Natural killer cell treated with Interleukin-12 subunit alpha and Interleukin-12 subunit beta and Interleukin-15 and Interleukin-18, amount 100 ng/mL, for 72 hours (primary cell): ENCODE data around the gene USF2. TPM values are rescaled to one million over a fixed set of nuclear protein-coding genes. Genes with fewer than 3 reads are reported as not detected.
"Not testable (repeated sequence)": the region's sequence is repeated elsewhere in the genome, so short reads cannot be mapped to it uniquely, and the experiment has no call there.

Experiments
- ATAC-seq, 2 donors: fragments of 150-1000 bp; cut with Tn5 transposase in 1 of 2; sonication (Bioruptor Pico), chemical (Tn5 transposase) in 1 of 2; 2 replicates each; pipeline ENCODE4 v1.10.0; 2021
- DNase-seq: peaks from one replicate; pipeline ENCODE4 v3.0.0; 2022; ENCODE audit warnings: low spot score
- H3K27ac Mint-ChIP-seq, 2 donors: 1 replicate in 1 of 2; 2 replicates in 1 of 2; pipeline ENCODE4 v1.8.0; 2022; ENCODE audit warnings: mixed read lengths in 2 of 2, mild to moderate bottlenecking in 1 of 2, moderate library complexity in 1 of 2
- H3K27me3 Mint-ChIP-seq, 2 donors: 1 replicate in 1 of 2; 2 replicates in 1 of 2; pipeline ENCODE4 v1.8.0; 2022; ENCODE audit warnings: mixed read lengths in 2 of 2
- H3K36me3 Mint-ChIP-seq: one replicate; pipeline ENCODE4 v1.8.0; 2022; ENCODE audit warnings: mixed read lengths
- H3K4me1 Mint-ChIP-seq, 2 donors: 1 replicate in 1 of 2; 2 replicates in 1 of 2; pipeline ENCODE4 v1.8.0; 2022; ENCODE audit warnings: low read depth in 2 of 2, mixed read lengths in 2 of 2, mild to moderate bottlenecking in 1 of 2
- H3K4me3 Mint-ChIP-seq: one replicate; pipeline ENCODE4 v1.8.0; 2022; ENCODE audit warnings: mixed read lengths
- H3K9me3 Mint-ChIP-seq: 2 replicates; pipeline ENCODE4 v1.8.0; 2022; ENCODE audit warnings: mixed read lengths
- total RNA-seq, 2 donors: library from RNA; stranded (reverse); gene quantifications; one replicate each; pipeline ENCODE4 v1.2.3, GENCODE V29; 2022

Gene USF2
- total RNA-seq, 2 donors from 2014 or later, result 90.4 to 102 TPM

DNA sequence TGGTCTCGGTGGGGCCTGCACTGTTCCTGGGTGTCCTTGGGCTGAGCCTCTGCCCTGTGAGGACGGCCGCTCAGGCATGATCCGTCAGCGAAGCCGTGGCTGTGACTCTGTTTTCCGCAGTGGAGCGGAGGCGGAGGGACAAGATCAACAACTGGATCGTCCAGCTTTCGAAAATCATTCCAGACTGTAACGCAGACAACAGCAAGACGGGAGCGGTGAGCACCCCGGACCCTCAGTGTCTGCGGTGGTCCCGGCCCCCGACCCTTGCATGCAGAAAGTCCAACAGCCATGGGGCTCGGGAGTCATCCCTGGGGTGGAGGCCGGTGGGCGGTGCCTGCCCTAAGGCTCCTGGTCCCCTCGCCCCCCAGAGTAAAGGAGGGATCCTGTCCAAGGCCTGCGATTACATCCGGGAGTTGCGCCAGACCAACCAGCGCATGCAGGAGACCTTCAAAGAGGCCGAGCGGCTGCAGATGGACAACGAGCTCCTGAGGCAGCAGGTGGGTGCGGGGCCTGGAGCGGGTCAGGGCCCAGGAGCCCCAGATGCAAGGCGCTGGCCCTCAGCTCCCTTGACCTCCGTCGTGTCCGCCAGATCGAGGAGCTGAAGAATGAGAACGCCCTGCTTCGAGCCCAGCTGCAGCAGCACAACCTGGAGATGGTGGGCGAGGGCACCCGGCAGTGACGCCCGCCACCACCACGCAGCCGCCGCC lies 10.0 kb downstream of the USF2 start:
- DNase-seq (no peak), ATAC-seq (no peak)
- H3K27me3 Mint-ChIP-seq, result peaks cover 0 to 11% of the 10 kb centered on the region in 2 donors
- no peak overlapping the region for H3K4me3 Mint-ChIP-seq
- peaks cover 0 to 8% of the 10 kb centered on the region in 2 donors for H3K4me1 Mint-ChIP-seq
- H3K27ac Mint-ChIP-seq, result no peak overlapping the region
- no peaks in the 10 kb centered on the region for H3K9me3 Mint-ChIP-seq
- H3K36me3 Mint-ChIP-seq, result no peaks in the 10 kb centered on the region

DNA sequence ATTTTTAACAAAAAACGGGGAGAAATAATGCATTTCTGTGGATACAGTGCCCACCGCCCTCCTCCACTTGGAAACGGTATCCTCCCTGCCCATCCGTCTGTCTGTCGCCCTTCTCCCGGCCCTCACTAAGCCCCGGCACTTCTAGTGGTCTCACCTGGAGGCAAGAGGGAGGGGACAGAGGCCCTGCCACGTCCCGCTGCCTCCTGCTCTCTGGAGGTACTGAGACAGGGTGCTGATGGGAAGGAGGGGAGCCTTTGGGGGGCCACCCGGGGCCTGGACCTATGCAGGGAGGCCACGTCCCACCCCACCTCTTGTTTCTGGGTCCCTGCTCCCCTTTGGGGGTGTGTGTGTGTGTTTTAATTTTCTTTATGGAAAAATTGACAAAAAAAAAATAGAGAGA lies 10.6 kb downstream of the USF2 start:
- Mint-ChIP-seq H3K4me1 (peaks cover 0 to 8% of the 10 kb centered on the region in 2 donors), H3K4me3 (no peak overlapping the region), H3K36me3 (no peaks in the 10 kb centered on the region), H3K27ac (no peak overlapping the region), H3K9me3 (no peaks in the 10 kb centered on the region), H3K27me3 (peaks cover 0 to 13% of the 10 kb centered on the region in 2 donors)
- DNase-seq, result no peak
- no peak for ATAC-seq

DNA sequence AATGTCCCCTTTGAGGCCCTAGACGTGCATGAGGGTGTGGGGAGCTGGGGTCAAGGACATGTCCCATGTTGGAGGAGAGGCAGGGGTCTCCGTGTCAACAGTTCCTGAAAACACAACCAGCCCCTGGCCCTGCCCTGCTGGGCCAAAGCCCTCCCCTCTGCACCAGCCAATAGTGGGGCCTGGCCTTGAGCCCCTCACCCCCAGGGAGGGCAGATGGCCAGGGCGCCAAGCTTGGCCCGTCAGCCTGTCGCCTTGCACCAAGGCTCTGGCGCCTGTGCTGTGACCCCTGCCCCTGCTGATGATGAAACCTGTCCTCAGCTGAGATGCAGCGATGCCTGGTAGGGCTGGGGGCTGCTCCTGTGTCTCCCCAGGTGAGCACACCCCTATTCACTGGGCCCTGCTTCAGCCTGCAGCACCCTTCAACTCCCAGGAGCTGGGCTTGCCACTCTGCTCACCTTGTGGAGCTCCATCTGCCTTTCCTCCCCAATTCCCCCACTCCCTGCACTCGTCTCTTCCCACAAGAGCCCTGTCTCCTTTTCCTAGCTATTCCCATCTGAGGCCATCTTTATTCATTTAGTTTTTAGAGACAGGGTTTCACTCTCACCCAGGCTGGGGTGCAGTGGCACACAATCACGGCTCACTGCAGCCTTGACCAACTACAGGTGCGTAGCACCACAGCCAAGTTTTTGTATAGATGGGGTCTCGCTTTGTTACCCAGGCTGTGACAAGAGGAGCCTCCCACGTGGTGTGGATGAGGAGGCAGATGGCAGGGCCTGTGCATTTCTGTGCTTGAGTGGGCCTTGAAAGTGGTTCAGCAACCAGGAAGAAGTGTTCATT lies 11.4 kb downstream of the USF2 start:
- Mint-ChIP-seq H3K36me3 (no peaks in the 10 kb centered on the region), H3K27ac (no peak overlapping the region), H3K4me1 (peaks cover 0 to 8% of the 10 kb centered on the region in 2 donors), H3K4me3 (no peak overlapping the region), H3K27me3 (peaks cover 0 to 14% of the 10 kb centered on the region in 2 donors), H3K9me3 (no peaks in the 10 kb centered on the region)
- DNase-seq (no peak), ATAC-seq (no peak)

DNA sequence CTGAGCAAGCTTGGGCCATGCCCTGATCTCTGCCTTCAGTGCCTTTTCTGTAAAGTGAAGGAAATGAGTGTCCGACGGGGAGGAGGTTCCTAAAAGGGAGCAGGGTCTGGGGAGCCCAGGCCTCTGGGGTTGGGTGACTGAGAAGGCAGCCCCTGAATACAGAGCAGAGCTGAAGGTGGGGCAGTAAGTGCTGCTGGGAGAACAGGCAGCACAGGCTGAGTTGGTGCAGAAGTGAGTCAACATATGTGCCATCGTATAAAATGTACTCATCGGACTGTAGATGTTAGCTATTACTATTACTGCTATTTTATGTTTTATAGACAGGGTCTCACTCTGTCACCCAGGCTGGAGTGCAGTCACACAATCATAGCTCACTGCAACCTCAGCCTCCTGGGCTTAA lies 12.5 kb downstream of the USF2 start:
- DNase-seq (no peak), ATAC-seq (no peak)
- no peaks in the 10 kb centered on the region for H3K9me3 Mint-ChIP-seq
- no peak overlapping the region for H3K4me3 Mint-ChIP-seq
- H3K36me3 Mint-ChIP-seq, result no peaks in the 10 kb centered on the region
- H3K4me1 Mint-ChIP-seq, result peaks cover 0 to 8% of the 10 kb centered on the region in 2 donors
- no peak overlapping the region for H3K27ac Mint-ChIP-seq
- H3K27me3 Mint-ChIP-seq, result peaks cover 0 to 14% of the 10 kb centered on the region in 2 donors

DNA sequence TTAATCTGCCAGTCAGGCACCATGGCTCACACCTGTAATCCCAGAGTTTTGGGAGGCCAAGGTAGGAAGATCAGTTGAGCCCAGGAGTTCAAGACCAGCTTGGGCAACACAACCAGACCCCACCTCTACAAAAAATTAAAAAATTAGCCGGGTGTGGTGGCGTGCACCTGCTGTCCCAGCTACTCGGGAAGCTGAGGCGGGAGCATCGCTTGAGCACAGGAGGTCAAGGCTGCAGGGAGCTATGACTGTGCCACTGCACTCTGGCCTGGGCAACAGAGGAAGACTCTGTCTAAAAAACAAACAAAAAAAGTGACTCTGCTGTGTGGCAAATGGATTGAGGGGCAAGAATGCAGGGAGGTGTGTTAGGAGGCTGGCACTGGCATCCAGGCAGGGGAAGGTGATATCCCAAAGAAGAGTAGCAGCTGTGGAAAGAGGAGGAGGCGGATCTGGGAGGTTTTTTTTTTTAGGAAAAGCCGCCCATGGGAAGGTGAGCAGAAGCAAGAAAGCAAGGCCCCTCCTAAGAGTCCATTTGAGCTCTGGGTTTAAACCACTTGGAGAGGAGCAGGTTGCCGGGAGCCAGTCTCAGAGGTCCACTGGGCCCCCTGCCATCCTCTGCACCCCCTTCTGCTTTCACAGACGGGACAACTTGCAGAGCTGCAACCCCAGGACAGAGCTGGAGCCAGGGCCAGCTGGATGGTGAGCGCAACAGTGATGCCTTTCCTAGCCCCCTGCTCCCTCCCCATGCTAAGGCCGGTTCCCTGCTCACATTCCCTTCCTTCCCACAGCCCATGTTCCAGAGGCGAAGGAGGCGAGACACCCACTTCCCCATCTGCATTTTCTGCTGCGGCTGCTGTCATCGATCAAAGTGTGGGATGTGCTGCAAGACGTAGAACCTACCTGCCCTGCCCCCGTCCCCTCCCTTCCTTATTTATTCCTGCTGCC lies 15.7 kb downstream of the USF2 start:
- DNase-seq (no peak), ATAC-seq (no peak)
- H3K4me3 Mint-ChIP-seq, result no peak overlapping the region
- peaks cover 0 to 5% of the 10 kb centered on the region in 2 donors for H3K4me1 Mint-ChIP-seq
- H3K9me3 Mint-ChIP-seq, result no peaks in the 10 kb centered on the region
- H3K36me3 Mint-ChIP-seq, result no peaks in the 10 kb centered on the region
- peaks cover 0 to 14% of the 10 kb centered on the region in 2 donors for H3K27me3 Mint-ChIP-seq
- H3K27ac Mint-ChIP-seq, result peak overlapping the region in 1 of 2 donors; percentile 30

DNA sequence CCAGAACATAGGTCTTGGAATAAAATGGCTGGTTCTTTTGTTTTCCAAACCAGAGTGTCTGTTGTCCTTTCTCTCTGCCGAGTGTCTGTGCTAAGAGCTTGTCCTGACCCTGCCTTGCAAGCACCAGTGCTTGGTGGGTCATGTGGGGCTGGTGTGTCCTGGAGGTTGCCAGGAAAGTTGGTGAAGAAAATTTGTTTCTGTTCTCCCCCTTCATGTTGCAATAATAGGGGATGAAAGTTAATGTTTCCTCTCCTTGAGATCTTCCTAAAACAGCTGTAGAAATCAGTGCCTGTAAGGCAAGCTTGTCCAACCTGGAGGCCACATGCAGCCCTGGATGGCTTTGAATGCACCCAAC lies 16.3 kb downstream of the USF2 start:
- H3K36me3 Mint-ChIP-seq, result no peaks in the 10 kb centered on the region
- no peak overlapping the region for H3K4me3 Mint-ChIP-seq
- ATAC-seq, result no peak
- no peaks in the 10 kb centered on the region for H3K9me3 Mint-ChIP-seq
- H3K27ac Mint-ChIP-seq, result no peak overlapping the region
- peaks cover 0 to 5% of the 10 kb centered on the region in 2 donors for H3K4me1 Mint-ChIP-seq
- no peak for DNase-seq
- peaks cover 0 to 14% of the 10 kb centered on the region in 2 donors for H3K27me3 Mint-ChIP-seq

DNA sequence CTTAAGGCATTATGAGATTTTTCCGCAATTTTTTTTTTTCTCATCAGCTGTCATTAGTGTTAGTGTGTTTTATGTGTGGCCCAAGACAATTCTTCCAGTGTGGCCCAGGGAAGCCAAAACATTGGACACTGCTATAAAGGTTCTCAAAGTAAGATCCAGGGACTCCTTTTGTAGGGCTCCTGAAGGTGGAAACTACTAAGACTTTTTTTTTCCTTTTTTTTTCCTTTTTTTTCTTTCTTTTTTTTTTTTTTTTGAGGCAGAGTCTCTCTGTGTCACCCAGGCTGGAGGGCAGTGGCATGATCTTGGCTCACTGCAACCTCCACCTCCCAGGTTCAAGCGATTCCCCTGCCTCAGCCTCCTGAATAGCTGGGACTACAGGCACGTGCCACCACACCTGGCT lies 16.7 kb downstream of the USF2 start:
- H3K9me3 Mint-ChIP-seq, H3K27ac Mint-ChIP-seq, H3K36me3 Mint-ChIP-seq, H3K4me1 Mint-ChIP-seq, ATAC-seq, DNase-seq, H3K4me3 Mint-ChIP-seq: not testable (repeated sequence)
- peaks cover 0 to 14% of the 10 kb centered on the region in 2 donors for H3K27me3 Mint-ChIP-seq

DNA sequence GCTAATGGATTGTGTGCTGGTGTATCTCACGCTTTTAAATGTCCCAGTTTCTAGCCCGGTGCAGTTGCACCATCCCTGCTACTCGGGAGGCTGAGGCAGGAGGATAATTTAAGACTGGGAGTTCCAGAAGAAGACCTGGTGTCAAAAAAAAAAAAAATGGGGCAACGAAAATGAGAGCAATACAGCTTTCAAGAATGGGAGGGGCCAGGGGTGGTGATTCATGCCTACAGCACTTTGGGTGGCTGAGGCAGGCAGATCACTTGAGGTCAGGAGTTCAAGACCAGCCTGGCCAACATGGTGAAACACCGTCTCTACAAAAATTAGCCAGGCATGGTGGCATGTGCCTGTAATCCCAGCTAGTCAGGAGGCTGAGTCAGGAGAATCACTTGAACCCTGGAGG lies 17.3 kb downstream of the USF2 start:
- ATAC-seq, H3K9me3 Mint-ChIP-seq: not testable (repeated sequence)

DNA sequence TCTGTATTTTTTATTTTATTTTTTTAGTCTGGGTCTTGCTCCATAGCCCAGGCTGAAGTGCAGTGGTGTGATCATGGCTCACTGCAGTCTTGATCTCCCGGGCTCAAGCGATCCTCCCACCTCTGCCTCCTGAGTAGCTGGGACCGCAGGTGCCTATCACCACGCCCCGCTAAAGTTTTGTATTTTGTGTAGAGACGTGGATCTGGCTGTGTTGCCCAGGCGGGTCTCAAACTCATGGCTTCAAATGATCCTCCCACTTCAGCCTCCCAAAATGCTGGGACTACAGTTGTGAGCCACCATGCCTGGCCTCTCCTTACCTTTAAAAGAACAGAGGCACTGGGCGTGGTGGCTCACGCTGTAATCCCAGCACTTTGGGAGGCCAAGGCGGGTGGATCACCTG lies 19.0 kb downstream of the USF2 start:
- Mint-ChIP-seq H3K4me3 (no peak overlapping the region), H3K27me3 (peaks cover 0 to 10% of the 10 kb centered on the region in 2 donors), H3K36me3 (no peaks in the 10 kb centered on the region), H3K27ac (no peak overlapping the region), H3K4me1 (no peaks in the 10 kb centered on the region), H3K9me3 (no peaks in the 10 kb centered on the region)
- no peak for DNase-seq
- no peak for ATAC-seq

More for the DNA sequence above, 17.3 kb downstream of the USF2 start:
- not testable (repeated sequence) for H3K4me1 Mint-ChIP-seq, H3K27ac Mint-ChIP-seq, H3K4me3 Mint-ChIP-seq, H3K36me3 Mint-ChIP-seq, DNase-seq
- peaks cover 0 to 12% of the 10 kb centered on the region in 2 donors for H3K27me3 Mint-ChIP-seq

DNA sequence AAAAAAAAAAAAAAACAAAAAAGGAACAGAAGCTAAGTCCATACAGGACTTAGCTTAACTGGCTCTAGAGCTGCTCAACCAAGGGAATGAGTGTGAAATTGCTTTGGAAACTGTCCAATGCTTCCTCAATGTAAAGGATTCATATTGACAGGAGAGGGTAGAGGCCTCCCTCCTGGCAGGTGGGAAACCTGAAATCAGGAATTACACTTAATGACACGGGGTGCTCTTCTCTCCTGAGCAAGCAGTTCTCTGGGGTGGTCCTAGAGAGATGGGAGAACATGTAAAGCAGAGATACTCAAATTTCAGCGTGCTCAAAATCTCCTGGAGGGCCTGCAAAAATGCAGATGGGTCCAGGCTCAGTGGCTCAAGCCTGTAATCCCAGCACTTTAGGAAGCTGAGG lies 19.6 kb downstream of the USF2 start:
- H3K27ac Mint-ChIP-seq, result no peak overlapping the region
- peaks cover 0 to 5% of the 10 kb centered on the region in 2 donors for H3K27me3 Mint-ChIP-seq
- H3K36me3 Mint-ChIP-seq, result no peaks in the 10 kb centered on the region
- no peaks in the 10 kb centered on the region for H3K9me3 Mint-ChIP-seq
- H3K4me3 Mint-ChIP-seq, result no peak overlapping the region
- no peak for ATAC-seq
- H3K4me1 Mint-ChIP-seq, result no peaks in the 10 kb centered on the region
- no peak for DNase-seq

DNA sequence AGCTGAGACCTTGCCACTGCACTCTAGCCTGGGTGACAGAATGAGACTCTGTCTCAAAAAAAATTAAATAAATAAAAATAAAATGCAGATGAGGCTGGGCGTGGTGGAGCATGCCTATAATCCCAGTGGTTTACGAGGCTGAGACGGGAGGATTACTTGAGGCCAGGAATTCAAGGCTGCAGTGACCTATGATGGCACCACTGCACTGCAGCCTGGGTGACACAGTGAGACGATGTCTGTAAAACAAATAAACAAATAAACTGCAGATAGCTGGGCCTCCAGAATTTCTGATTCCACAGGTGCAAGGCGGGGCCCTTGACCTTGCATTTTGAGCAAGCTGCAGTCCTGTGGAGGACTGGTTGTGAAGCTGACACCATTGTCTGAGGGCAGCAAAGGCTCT lies 20.1 kb downstream of the USF2 start:
- H3K27ac Mint-ChIP-seq, result no peak overlapping the region
- H3K9me3 Mint-ChIP-seq, result no peaks in the 10 kb centered on the region
- ATAC-seq (no peak), DNase-seq (no peak)
- H3K36me3 Mint-ChIP-seq, result no peaks in the 10 kb centered on the region
- H3K27me3 Mint-ChIP-seq, result peaks cover 0 to 3% of the 10 kb centered on the region in 2 donors
- no peak overlapping the region for H3K4me3 Mint-ChIP-seq
- no peaks in the 10 kb centered on the region for H3K4me1 Mint-ChIP-seq

DNA sequence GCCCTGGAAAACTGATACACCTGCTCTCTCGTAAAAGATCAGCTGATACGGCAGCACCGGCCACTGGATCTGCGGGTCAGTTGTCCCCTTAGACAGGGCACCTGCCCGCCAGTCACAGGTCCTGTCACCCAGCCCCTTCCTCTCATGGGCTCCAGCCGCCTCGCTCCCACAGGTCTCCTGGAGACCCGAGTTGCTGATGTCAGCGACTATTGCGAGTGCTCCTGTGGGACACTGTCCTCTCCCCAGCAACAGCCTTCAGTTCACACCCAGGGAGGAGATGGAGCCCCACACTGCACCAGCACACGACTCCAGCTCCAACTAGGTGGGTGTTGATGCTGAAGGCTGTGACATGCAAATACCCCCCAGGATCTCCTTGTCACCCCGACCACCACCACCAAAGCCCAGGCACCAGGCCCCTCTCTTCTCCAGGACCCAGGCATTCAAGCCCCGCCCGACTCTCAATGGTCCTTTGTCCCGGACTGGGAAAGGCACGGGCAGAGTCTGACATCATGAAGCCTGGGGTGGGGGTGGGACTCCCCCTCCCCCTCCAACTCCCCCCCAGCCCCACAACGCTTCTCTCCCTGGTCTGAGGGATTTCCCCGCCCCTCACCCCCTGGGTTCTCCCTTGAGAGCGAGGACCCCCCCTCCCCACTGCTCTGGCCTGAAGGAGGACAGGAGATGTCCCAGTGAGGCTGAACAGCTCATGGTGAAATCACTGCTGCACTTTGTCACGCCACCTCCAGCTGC lies 21.8 kb downstream of the USF2 start:
- Mint-ChIP-seq H3K27me3 (no peaks in the 10 kb centered on the region), H3K9me3 (no peaks in the 10 kb centered on the region), H3K4me1 (no peaks in the 10 kb centered on the region), H3K4me3 (no peak overlapping the region), H3K27ac (no peak overlapping the region), H3K36me3 (no peaks in the 10 kb centered on the region)
- DNase-seq, result no peak
- ATAC-seq, result no peak

DNA sequence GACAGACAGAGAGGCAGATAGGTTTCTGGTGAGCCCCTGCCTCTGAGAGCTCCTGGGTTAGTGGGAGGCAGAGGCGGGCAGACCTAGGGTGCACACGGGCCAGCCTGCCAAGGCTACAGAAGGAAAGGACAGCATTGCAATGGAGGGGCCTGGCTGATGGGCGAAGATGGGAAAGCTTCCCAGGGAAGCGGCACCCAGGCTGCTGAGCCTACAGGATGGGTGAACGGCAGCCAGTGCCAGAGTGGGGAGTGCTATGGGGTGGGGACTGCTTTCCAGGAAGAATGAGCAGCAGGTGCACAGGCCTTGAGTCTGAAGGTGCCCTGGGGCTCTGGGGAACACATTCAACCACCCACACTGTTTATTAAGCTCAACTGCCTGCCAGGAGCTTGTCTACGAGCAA lies 22.5 kb downstream of the USF2 start:
- Mint-ChIP-seq H3K9me3 (no peaks in the 10 kb centered on the region), H3K36me3 (no peaks in the 10 kb centered on the region), H3K27me3 (no peaks in the 10 kb centered on the region), H3K27ac (no peak overlapping the region), H3K4me3 (no peak overlapping the region), H3K4me1 (no peaks in the 10 kb centered on the region)
- ATAC-seq (no peak), DNase-seq (no peak)
